A673 (cell line): ENCODE results near the gene TET1.

Experiments used
- CTCF ChIP-seq: fragments of 300-800, 200-600 bp; sonication (generic); conservative IDR thresholded peaks from 2 replicates; pipeline ENCODE4 v1.5.1; 2017; ENCODE audit warnings: low read depth, mild to moderate bottlenecking, antibody characterized with exemption, low read length, moderate library complexity, mixed read lengths
- EZH2 ChIP-seq: fragments of 200-600 bp; sonication (generic); IDR thresholded peaks from 2 replicates; pipeline ENCODE4 v1.6.1; 2017; ENCODE audit warnings: borderline replicate concordance, low read depth, mild to moderate bottlenecking, mixed read lengths, antibody characterized with exemption, low read length; ENCODE audit not compliant: poor library complexity, severe bottlenecking

- TF ChIP-seq CTCF (no peak), EZH2 (no peak)
Observed at GRCh38 chr10:68565658-68566057, 5.5 kb downstream of the TET1 start.
